ENCODE measurements around the gene RABGGTA.

RABGGTA gene

DNA sequence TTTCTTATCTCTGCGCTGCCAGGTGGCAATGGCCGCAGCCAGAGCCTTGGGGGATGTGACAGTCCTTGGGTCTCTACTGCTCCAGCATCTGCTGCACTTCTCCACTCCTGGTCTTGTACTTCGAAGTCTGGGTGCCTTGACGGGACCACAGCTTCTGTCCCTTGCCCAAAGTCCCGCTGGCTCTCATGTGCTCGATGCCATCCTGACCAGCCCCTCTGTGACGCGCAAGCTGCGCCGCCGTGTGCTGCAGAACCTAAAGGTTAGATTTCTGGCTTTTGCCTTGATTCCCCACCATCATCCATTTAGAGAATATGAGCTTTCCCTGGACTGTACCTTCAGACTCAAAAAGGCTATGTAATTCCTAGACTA lies 32.6 kb upstream of the RABGGTA start:
- no peak for DNase-seq

DNA sequence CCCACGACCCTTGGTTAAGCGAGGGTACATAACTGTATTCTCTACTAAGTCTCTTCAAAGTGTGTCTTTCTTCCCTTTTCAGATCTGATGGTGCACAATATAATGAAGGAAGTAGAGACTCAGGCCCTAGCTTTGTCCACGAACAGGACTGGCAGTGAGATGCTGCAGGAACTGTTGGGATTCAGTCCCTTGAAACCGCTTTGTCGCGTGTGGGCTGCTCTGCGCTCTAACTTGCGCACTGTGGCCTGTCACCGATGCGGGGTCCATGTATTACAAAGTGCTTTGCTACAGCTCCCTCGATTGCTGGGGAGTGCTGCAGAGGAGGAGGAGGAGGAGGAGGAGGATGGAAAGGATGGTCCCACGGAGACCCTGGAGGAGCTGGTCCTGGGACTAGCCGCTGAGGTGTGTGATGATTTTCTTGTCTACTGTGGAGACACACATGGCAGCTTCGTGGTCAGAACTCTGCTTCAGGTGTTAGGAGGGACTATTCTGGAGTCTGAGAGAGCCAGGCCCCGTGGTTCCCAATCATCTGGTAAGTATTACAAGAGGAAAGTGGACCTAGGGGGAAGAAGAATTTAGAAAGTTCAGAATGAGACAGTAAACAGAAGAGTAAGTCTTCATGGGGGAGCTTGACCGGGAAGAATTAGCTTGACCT lies 29.1 kb upstream of the RABGGTA start:
- no peak for DNase-seq

DNA sequence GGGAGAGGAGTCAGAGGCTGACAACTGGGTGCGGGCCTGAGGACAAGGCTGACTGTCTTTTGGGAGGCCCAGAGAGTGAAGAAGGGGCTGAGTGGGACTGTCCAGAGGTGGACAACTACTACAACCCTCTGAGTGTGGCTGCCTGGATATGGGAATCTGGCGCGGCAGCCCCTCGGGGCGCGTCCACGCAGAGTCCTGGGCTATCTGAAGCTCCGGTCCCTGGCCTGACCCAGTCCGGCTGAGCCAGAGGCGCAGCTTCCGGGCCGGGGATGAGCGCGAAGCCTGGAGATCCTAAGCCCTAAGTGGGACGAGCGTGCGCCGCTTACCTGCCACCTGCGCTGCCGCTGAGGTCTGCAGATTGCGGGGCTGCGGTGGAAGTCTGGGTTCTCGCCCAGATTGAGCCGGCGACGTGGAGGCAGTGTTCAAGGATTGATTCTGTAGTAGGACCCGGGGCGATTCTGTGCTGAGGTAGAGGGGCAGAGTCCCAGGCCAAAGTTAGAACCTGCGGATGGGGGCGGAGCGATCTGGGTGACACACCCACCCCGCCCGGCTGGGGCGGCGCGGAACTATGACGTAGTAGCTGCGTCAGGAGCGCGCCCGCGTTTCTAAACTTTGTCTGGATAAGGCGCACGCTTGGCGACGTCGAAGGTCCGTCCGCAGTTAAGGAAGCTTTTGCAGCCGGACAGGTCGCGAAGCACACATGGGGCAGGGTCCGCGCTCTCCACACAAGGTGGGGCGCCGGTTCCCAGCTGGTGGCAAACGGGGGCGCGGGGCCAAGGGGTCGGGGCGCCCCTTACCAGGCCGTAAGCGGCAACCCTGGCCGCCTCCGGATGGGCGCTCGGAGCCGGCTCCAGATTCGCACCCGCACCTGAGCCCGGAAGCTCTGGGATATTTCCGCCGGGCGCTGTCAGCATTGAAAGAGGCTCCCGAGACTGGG lies 28.1 kb upstream of the RABGGTA start, which contains the start of the genes DHRS1 and NOP9:
Gene DHRS1, minus strand, starts transcription at position 526 of the 937 bp plus-strand sequence. CDS start 674 bp downstream, outside the sequence.
Gene NOP9, plus strand, starts transcription at position 596 of the 937 bp plus-strand sequence. Its CDS starts 105 bp downstream, at position 701.
- DNase-seq, result peak; percentile 88 to 89

DNA sequence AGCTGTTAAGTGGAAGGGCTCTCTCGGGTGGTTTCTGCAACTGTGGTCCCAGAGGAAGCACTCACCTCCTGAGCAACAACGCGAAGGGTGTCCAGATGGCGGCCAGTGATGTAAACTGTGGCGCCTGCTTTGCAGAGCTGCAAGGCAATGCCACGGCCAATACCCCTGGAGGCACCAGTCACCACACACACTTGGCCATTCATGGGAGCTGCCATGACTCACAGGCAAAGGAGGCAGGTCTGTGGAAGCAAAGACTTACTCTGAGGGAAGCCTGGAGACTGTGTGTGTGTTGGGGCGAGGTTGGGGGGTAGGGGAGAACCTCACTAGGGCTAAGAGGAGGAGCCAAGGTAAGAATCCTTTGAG lies 27.5 kb upstream of the RABGGTA start:
- no peak for DNase-seq

DNA sequence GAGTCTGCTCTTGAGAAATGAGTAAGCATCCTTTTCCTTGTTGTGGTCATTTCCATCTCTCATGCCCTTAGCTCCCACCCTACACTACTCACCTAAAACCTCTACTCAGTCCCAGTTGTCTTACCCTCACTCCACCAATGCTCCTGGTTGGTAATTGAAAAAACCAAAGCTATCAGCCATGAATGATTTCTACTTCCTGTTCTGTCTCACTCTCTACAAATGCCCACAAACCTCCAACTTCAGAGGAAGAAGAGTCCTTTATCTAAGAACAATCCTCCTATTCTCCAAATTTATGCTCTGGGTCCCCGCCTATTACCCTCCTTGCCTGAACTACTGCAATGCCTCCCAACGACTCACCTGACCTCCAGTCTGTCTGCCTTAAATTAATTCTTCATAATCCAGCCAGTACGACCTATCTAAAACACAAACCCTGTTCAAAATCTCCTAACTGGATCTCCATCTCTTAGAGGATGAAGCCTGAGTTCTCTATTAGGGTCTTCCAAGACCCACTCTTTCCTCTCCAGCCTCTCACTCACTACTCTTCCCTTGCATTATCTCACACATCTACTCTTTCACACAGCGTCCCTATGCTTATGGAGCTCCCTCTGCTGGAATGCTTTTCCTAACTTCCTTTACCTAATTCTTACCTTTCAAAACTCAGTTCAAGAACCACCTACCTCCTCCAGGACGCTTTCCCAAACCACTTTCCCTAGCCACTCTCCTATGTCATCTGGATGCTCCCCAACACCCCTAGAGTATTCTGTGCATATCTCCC lies 26.0 kb upstream of the RABGGTA start:
- DNase-seq, result no peak

DNA sequence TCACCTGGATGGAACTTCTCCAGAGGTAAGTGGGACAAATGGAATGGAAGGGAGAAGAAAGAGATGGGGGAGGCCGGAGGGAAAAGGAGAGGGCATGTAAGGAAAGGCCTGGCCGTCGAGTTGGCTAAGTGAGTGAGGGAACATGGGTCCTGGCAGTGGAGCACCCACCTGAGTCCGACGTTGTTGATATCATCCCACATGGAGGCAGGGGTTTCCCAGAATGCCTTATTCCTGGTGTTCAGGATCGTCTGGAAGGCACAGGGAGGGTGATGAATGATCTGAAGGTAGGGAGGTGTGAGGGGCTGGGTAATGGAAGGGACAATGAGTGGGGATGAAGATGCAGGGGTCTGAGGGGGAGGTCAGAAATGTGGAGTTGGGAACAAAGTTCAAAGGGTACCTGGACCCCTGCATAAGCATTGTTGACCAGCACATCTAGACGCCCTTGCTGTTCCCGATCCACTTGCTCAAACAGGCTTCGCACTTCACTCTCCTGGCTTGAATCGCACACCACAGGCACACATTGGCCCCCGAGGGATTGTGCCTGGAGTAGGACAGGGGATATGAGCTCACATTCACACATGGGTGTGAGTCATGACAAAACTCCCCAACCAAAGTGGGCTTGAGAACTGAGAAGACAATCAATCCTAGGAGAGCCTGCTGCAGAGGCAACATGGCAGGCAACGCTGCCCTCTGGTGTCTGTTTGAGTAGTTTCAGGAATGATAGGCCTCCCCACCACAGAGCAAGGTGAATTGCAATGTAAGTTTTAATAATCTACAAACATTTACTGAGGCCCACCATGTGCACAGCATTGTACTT lies 25.2 kb upstream of the RABGGTA start:
- DNase-seq, result peak; percentile 71 to 74

DNA sequence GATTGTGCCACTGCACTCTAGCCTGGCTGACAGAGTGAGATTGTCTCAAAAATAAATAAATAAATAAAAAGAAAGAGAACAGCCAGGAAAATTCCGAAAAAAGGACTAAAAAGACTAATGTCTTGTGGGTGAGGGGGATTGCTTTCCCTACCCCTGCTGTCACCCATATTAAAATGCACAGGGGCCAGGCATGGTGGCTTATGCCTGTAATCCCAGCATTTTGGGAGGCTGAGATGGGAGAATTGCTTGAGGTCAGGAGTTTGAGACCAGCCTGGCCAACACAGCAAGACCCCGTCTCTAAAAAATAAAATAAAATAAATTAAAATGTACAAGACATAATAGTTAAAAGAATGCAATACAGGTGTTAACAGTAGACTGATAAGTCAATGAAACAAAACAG lies 22.1 kb upstream of the RABGGTA start:
- no peak for DNase-seq

DNA sequence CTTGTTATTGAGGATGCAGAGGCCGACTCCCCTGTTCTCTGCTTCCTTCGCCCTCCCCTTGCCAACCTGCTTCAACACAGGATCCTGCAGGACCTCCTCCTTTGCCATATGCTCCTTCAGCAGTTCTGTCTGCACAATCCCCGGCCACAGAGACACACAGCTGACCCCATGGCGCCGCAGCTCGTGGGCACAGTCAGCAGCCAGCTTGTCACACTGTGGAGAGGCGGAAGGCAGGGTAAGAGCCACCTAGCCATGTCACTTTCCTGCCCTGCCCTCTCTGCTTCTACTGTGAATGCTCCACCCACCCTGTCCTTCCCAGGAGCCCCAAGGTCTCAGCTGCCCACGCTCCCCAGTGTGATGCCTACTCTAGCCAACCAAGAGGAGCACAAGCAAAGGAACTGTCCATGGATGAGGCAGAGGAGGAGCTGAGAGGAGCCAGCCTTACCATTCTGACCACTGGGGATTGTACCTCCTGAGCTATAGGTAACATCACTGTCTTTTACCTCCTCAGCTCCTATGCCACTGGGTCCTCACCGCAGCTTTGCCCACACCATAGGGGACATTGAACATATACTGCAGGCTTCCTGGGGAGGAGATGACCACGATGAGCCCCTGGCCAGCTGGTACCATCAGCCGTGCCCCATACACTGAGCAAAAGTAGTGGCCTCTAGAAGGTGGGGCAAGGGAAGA lies 20.9 kb upstream of the RABGGTA start:
- DNase-seq, result no peak

DNA sequence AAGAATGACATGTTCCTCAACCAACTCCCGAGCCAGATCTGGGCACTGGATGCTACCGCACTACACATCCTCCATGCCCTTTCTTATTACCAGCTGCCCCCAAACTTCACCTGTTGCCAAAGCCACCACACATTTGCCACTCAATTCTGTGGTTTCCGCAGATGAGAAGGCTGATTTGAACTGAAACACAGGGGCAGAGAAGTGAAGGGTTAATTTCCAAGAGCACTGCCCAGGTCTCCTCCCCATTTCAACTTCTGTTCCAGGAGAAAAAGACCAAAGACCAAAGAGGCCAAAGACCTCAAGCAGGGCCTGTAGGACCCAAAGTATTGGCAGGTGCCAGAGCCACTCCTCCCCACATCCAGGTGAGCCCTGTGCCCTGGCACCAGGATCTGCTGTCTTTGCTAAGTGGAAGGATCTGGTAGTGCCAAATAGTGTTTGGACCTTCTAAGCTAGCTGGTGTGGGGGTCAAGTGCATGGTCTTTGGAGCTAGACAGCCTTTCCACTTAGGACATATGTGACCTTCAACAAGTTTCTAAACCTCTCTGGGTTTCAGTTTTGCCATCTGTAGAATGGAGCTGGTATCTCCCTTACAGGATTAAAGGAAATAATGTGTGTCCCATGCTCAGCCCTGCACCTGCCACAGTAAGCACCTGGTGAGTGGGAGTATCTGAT lies 20.2 kb upstream of the RABGGTA start:
- no peak for DNase-seq

DNA sequence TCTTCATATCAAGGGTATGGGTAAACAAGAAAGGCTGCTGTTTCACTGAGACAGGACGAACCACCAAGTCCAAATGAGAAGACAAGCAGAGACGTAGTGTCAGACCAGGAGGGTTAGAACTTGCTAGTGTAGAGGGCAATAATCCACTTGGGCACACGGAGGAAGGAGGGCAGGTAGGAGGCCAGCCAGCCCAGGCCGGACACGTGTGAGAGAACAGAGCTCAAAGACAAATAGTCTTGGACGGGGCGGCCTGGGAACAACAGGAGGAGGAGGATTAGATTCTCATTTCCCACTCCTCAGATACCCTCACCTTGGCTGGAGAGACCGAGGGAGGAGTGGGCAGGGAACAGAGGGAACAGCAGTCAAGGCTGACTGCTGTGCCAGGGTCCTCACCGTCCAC lies 19.3 kb upstream of the RABGGTA start:
- no peak for DNase-seq

DNA sequence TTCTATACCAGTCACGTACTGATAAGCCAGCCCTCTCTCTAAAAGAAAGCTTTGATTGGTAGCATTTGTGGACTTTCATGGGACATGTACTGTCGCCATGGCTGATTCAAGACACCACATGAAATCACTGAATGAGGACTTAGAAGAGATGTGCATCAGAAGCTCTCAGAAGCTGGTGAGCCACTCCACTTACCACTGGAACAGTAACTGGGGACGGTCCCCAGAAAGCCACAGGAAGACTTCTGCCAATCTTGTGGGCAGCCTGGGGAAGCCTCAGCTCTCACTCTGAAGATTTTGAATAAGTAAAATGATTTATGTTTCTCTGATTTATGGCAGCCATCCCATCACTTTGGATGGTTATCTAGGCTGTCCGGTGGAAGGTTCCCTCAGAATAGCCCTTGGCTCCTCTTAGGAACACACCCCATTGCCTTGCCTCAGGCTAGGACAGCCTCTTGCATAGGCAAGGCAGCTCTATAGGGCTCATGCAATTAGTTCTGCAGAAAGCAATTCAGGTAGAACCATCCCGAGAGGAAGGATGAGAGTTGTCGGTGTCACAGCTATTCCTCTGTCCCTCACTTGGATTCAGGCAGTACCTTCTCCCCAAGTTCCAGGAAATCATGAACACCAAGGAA lies 18.4 kb upstream of the RABGGTA start:
- no peak for DNase-seq

DNA sequence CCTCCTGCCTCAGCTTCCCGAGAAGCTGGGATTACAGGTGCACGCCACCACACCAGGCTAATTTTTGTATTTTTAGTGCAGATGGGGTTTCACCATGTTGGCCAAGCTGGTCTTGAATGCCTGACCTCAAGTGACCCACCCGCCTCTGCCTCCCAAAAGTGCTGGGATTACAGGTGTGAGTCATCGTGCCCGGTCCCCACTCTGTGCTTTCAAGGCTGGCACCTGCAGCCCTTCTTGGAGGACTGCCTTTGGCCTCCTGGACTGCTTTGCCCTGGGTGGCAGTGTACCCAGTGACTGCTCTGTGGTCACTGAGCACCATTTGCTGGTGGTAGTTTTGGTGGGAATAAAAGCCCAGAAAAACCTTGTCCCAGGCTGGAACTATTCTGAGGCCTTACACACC lies 15.6 kb upstream of the RABGGTA start:
- DNase-seq, result no peak

DNA sequence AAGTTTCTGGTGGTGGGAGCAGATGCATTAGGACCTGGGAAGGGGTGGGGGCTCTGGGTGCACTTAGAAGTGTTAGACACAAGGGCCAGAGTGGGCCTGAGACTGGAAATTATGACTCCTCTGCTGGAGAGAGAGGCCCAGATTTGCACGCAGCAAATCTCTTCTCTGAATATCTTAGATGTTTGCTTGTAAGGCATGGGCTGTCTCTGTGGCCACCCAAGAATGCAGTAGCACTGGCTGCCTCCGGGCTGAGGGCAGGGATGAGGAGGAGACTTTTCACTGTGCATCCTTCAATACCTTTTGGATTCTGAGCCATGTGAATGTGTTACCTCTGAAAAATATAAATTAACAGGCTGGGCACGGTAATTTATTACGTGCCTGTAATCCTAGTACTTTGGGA lies 14.0 kb upstream of the RABGGTA start:
- DNase-seq, result no peak

DNA sequence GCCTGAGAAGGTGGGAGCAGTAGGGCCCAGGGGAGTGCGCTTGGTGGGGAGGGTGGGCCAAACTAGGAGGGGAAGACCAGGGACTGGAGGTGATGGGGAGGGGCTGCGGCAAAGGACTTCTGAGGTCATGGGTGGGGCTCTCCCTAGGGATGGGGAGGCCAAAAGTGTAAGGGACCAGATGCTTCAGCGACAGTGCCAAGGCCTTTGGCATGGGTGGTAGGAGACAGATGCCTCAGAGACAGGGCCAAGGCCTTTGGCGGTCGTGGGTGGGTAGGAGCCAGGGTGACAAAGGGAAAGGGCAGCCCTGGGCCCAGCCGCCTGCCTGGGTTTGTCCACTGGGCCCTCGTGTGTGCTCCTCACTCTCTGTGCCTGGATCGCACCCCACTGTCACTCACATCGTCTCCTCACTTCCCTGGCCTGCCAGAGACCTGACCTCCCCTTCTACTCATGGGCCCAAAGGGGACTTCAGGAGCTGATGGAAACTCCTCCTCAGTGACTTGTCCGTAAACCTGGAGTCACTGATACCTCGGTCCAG lies 13.2 kb upstream of the RABGGTA start:
- no peak for DNase-seq

DNA sequence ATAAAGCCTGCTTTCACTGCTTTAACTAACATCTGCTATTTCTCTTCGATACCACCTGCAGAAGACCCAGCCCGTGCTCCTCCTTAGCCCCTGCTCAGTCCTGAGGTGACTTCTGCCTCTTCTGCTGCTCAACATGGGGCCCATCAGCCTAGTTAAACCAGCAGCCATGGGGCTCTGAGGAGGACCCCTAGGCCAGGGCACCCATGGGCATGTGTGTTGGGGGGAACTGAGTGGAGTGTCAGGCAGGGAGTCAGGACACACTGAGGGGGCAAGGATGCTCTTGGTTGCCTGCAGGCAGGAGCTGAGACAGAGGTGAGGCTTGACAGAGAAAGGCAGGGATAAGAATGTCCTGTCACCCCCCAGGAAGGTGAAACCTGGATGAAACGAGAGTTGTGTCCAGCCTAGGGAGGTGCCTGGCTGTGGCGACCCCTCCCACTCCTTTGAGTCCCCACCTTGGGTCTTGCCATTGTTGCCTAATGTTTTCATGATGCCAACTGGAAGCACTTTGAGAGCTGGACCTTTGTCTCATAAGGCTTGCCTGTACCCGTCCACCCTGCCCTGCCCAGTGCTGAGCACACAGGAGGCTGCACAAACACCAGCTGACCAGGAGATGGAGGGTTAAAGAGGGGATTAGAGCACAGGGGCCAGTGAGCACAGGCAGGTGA lies 12.5 kb upstream of the RABGGTA start:
- no peak for DNase-seq

DNA sequence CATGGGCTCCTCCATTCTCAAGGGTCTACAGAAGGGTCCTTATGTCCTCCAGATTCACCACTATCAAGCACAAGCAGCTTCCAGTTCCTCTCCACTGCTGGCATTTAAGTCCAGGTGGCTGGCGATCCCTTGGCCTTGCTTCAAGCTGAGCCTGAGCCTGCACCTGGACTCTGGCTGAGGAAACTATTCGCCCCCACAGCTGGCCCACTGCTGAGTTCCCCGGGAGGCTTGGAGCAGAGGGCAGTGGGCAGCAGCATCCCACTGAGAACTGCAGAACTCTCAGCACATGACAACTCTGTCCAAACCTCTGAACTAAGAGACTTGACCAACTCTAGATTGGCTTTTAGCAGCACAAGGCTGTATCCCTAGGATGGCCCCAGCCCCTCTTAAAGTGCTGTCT lies 11.3 kb upstream of the RABGGTA start:
- DNase-seq, result no peak

DNA sequence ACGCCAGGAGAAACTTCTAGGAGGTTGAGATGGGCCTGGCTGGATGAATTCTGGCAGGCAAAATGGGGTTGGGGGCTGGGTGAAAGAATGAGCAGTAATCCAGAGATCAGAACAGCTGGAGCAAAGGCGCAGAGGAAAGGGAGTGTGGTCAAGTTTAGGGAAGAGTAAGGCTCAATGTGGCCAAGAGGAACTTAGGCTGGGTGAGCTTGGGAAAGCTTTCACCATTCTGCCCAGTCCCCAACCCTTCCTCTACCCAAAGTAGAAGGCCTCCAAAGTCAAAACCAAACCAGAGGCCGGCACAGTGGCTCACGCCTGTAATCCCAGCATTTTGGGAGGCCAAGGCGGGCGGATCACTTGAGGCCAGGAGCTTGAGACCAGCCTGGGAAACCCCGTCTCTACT lies 10.2 kb upstream of the RABGGTA start:
- no peak for DNase-seq

DNA sequence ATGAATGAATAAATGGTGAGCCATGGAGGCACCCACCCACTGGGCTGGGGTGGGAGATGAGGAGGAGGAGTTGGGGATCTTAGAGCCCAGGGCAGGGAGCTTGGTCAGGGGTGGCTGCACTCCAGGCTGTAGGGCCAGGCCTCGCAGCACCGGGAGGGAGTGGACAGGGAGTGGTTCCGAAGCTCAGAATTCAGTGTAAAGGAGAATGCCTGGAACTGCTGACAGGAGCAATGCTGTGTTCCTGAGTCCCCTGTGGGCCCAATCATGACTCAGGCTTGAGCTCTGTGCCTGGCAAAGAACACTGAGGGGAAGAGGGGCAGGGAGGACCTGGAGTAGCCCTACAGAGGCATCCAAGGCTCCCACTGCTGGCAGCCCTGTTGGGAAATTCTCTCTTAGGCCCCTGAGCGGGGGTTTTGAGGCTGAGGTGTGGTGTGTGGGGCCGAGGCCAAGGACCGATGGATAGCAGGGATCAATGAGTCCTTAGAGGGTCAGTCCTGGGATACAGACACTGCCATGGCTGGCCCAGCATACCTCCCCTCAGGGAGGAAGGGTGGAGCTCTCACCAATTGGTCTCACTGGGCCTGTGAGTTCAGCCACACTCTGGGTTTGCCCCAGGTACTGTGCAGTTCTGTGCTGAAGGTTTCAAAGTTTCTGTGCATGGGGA lies 9.5 kb upstream of the RABGGTA start:
- no peak for DNase-seq
